Body of pancreas (tissue), 4 donors: ENCODE data around the gene MRPS5.

Source experiments
- POLR2A ChIP-seq, 3 donors: fragments of 450-650 bp; IDR thresholded peaks; one replicate each; pipeline ENCODE4 v1.6.1; 2016; ENCODE audit warnings: antibody characterized with exemption in 3 of 3, mild to moderate bottlenecking in 2 of 3
- TF ChIP-seq, protein P1 (sequence below), 7 experiments: fragments of 450-650 bp in 4 of 7; fragments of 200-600 bp in 3 of 7; sonication (generic) in 3 of 7; IDR thresholded peaks; one replicate each; pipeline ENCODE4 v1.5.1; 2016 to 2019; ENCODE audit warnings: antibody characterized with exemption in 7 of 7

DNA sequence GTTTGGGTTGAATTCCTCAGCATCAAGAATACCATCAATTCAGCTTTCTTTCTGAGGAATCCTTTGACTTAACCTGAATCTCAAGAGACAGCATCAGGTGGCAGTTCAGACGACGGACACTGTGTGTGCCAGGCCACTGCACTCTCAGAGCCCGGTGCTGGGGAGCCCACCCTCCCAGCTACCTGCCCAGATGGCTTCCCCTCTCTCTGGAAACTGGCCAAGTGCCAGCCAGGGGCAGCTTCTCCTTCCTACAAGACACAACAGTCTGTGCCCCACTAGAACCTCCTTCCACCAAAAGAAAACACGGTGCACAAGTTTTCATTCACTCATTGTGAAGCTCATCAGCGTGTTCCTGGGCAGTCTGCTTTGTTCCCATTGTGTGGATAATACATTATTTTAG, 67.6 kb downstream of the MRPS5 start:
- TF ChIP-seq, protein P1, sequence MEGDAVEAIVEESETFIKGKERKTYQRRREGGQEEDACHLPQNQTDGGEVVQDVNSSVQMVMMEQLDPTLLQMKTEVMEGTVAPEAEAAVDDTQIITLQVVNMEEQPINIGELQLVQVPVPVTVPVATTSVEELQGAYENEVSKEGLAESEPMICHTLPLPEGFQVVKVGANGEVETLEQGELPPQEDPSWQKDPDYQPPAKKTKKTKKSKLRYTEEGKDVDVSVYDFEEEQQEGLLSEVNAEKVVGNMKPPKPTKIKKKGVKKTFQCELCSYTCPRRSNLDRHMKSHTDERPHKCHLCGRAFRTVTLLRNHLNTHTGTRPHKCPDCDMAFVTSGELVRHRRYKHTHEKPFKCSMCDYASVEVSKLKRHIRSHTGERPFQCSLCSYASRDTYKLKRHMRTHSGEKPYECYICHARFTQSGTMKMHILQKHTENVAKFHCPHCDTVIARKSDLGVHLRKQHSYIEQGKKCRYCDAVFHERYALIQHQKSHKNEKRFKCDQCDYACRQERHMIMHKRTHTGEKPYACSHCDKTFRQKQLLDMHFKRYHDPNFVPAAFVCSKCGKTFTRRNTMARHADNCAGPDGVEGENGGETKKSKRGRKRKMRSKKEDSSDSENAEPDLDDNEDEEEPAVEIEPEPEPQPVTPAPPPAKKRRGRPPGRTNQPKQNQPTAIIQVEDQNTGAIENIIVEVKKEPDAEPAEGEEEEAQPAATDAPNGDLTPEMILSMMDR (IDR thresholded peaks at IDR 0.05) = no peak
- no peak for TF ChIP-seq POLR2A (IDR thresholded peaks at IDR 0.05)
